H9 (cell line): Measurements from ENCODE around the gene OR52J3. TPM values are rescaled to one million over a fixed set of nuclear protein-coding genes. Genes with fewer than 3 reads are reported as not detected.

ENCODE experiments used
- DNase-seq: peaks from one replicate; pipeline ENCODE4 v3.0.0-alpha.2; 2017
- H2AFZ ChIP-seq: one replicate; pipeline ENCODE4 v1.6.1; 2013; ENCODE audit warnings: mild to moderate bottlenecking, low read length, control low read depth, moderate library complexity
- H2AK5ac ChIP-seq: 2 replicates; pipeline ENCODE4 v1.6.1; 2013; ENCODE audit warnings: low read length, control low read depth, mixed read lengths; ENCODE audit not compliant: insufficient read length
- H2BK120ac ChIP-seq: one replicate; pipeline ENCODE4 v1.6.1; 2013; ENCODE audit warnings: low read depth, mild to moderate bottlenecking, low read length, control low read depth, inconsistent platforms; ENCODE audit not compliant: poor library complexity, severe bottlenecking
- H2BK12ac ChIP-seq: 2 replicates; pipeline ENCODE4 v1.6.1; 2013; ENCODE audit warnings: low read length, control low read depth, mixed read lengths, low read depth; ENCODE audit not compliant: insufficient read length
- H2BK15ac ChIP-seq: 2 replicates; pipeline ENCODE4 v1.6.1; 2013; ENCODE audit warnings: low read depth, low read length, control low read depth
- H2BK20ac ChIP-seq: one replicate; pipeline ENCODE4 v1.6.1; 2013; ENCODE audit warnings: low read depth, mild to moderate bottlenecking, low read length, control low read depth, inconsistent platforms; ENCODE audit not compliant: poor library complexity, severe bottlenecking
- H2BK5ac ChIP-seq: 2 replicates; pipeline ENCODE4 v1.6.1; 2013; ENCODE audit warnings: low read length, control low read depth, mixed read lengths; ENCODE audit not compliant: insufficient read length
- H3K14ac ChIP-seq: 2 replicates; pipeline ENCODE4 v1.6.1; 2013; ENCODE audit warnings: low read length, control low read depth; ENCODE audit not compliant: insufficient read depth
- H3K18ac ChIP-seq: 2 replicates; pipeline ENCODE4 v1.6.1; 2013; ENCODE audit warnings: low read depth, mild to moderate bottlenecking, mixed read lengths, low read length, control low read depth; ENCODE audit not compliant: insufficient read length
- H3K23ac ChIP-seq: 2 replicates; pipeline ENCODE4 v1.6.1; 2013; ENCODE audit warnings: low read length, control low read depth, mixed read lengths, low read depth; ENCODE audit not compliant: insufficient read length
- H3K23me2 ChIP-seq: 2 replicates; pipeline ENCODE4 v1.6.1; 2013; ENCODE audit warnings: low read depth, mild to moderate bottlenecking, mixed read lengths, low read length, control low read depth; ENCODE audit not compliant: insufficient read length, poor library complexity, severe bottlenecking
- H3K27ac ChIP-seq: 2 replicates; pipeline ENCODE4 v1.5.1; 2013; ENCODE audit warnings: low read length, control low read depth, mixed read lengths, low read depth; ENCODE audit not compliant: insufficient read length
- H3K27me3 ChIP-seq: 2 replicates; pipeline ENCODE4 v1.6.1; 2013; ENCODE audit warnings: low read length, control low read depth, inconsistent platforms; ENCODE audit not compliant: insufficient read depth
- H3K4ac ChIP-seq: 2 replicates; pipeline ENCODE4 v1.6.1; 2013; ENCODE audit warnings: low read depth, mild to moderate bottlenecking, control low read depth, inconsistent platforms, low read length, moderate library complexity
- H3K4me1 ChIP-seq: 2 replicates; pipeline ENCODE4 v1.6.1; 2013; ENCODE audit warnings: low read length, control low read depth, inconsistent platforms; ENCODE audit not compliant: insufficient read depth
- H3K4me2 ChIP-seq: 2 replicates; pipeline ENCODE4 v1.6.1; 2013; ENCODE audit warnings: low read length, control low read depth, mixed read lengths; ENCODE audit not compliant: insufficient read length, insufficient read depth
- H3K56ac ChIP-seq: 2 replicates; pipeline ENCODE4 v1.6.1; 2013; ENCODE audit warnings: low read depth, mild to moderate bottlenecking, mixed read lengths, low read length, control low read depth; ENCODE audit not compliant: insufficient read length
- H3K79me1 ChIP-seq: 2 replicates; pipeline ENCODE4 v1.6.1; 2013; ENCODE audit warnings: low read depth, mild to moderate bottlenecking, moderate library complexity, low read length, control low read depth, inconsistent platforms; ENCODE audit not compliant: insufficient read depth, poor library complexity, severe bottlenecking
- H3K79me2 ChIP-seq: 2 replicates; pipeline ENCODE4 v1.6.1; 2013; ENCODE audit warnings: low read length, control low read depth, inconsistent platforms; ENCODE audit not compliant: insufficient read depth
- H3K9ac ChIP-seq: 2 replicates; pipeline ENCODE4 v1.6.1; 2013; ENCODE audit warnings: low read length, control low read depth, mixed read lengths; ENCODE audit not compliant: insufficient read length; ENCODE audit errors: extremely low read depth
- H3K9me3 ChIP-seq: one replicate; pipeline ENCODE4 v1.6.1; 2013; ENCODE audit warnings: low read depth, low read length, inconsistent platforms; ENCODE audit not compliant: control insufficient read depth
- H3T11ph ChIP-seq: one replicate; pipeline ENCODE4 v1.6.1; 2013; ENCODE audit warnings: mild to moderate bottlenecking, low read length, control low read depth, inconsistent platforms
- H4K20me1 ChIP-seq: one replicate; pipeline ENCODE4 v1.6.1; 2013; ENCODE audit not compliant: control insufficient read depth, insufficient read length, insufficient read depth
- H4K5ac ChIP-seq: 2 replicates; pipeline ENCODE4 v1.6.1; 2013; ENCODE audit warnings: low read depth, mild to moderate bottlenecking, mixed read lengths, low read length, control low read depth; ENCODE audit not compliant: insufficient read length
- H4K8ac ChIP-seq: replicated peaks from 2 replicates; pipeline ENCODE4 v1.6.1; 2013; ENCODE audit warnings: low read length, control low read depth, mixed read lengths, low read depth; ENCODE audit not compliant: insufficient read length
- H4K91ac ChIP-seq: 2 replicates; pipeline ENCODE4 v1.6.1; 2013; ENCODE audit warnings: low read depth, mild to moderate bottlenecking, moderate library complexity, mixed read lengths, low read length, control low read depth; ENCODE audit not compliant: insufficient read length
- H3K27ac Mint-ChIP-seq, 3 experiments: 2 replicates in 2 of 3; 3 replicates in 1 of 3; pipeline ENCODE4 v1.8.0; 2020 to 2021; ENCODE audit warnings: mixed read lengths in 3 of 3, mild to moderate bottlenecking in 1 of 3, moderate library complexity in 1 of 3
- H3K27me3 Mint-ChIP-seq: 2 replicates; pipeline ENCODE4 v1.8.0; 2021; ENCODE audit warnings: low read depth, mild to moderate bottlenecking, moderate library complexity, mixed read lengths
- H3K36me3 Mint-ChIP-seq, 3 experiments: 2 replicates in 2 of 3; 3 replicates in 1 of 3; pipeline ENCODE4 v1.8.0; 2020 to 2021; ENCODE audit warnings: low read depth in 3 of 3, mixed read lengths in 3 of 3; ENCODE audit not compliant: insufficient read depth in 1 of 3
- H3K4me1 Mint-ChIP-seq, 2 experiments: 2 replicates each; pipeline ENCODE4 v1.8.0; 2020; ENCODE audit warnings: mixed read lengths in 2 of 2
- H3K4me3 Mint-ChIP-seq, 2 experiments: 2 replicates in 1 of 2; 3 replicates in 1 of 2; pipeline ENCODE4 v1.8.0; 2020 to 2021; ENCODE audit warnings: mild to moderate bottlenecking in 2 of 2, mixed read lengths in 2 of 2, moderate library complexity in 1 of 2
- H3K9me3 Mint-ChIP-seq, 2 experiments: 2 replicates in 1 of 2; 3 replicates in 1 of 2; pipeline ENCODE4 v1.8.0; 2020; ENCODE audit warnings: mild to moderate bottlenecking in 2 of 2, mixed read lengths in 2 of 2, moderate library complexity in 1 of 2
- CTCF ChIP-seq: fragments of 200-600 bp; sonication (generic); conservative IDR thresholded peaks from 3 replicates; pipeline ENCODE4 v1.8.0; 2021; ENCODE audit warnings: antibody characterized with exemption, mild to moderate bottlenecking
- WGBS: extraction: QIAGEN DNeasy Blood & Tissue Kit; methylation state at CpG from one replicate; pipeline ENCODE4 v1.1.7; 2013; ENCODE audit warnings: missing lambda C conversion rate, low lambda C conversion rate, mixed read lengths; ENCODE audit not compliant: insufficient read length; ENCODE audit errors: extremely low coverage; 5-methylcytosine and 5-hydroxymethylcytosine counted together
- total RNA-seq: library from RNA; stranded (reverse); gene quantifications from 2 replicates; pipeline ENCODE4 v1.2.1, GENCODE V29; 2021

Gene OR52J3
- total RNA-seq, 1 experiment from 2014 or later: not detected

DNA sequence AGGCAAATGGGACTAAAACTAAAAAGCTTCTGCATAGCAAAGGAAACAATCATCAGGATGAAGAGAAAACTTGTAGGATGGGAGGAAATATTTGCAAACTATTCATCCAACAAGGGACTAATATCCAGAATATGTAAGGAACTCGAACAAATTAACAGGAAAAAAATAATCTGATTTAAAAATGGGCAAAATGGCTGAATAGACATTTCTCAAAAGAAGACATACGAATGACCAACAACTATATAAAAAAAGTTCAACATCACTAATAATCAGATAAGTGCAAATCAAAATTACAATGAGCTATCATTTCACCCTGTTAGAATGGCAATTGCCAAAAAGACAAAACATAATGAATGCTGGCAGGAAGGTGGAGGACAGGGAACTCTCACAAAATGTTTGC is 35.1 kb downstream of the OR52J3 start:
- Histone ChIP-seq H3K9me3 (no peaks in the 10 kb centered on the region), H3K79me2 (no peaks in the 10 kb centered on the region), H3K14ac (no peak overlapping the region), H3T11ph (no peak overlapping the region), H3K27me3 (no peaks in the 10 kb centered on the region), H2AFZ (no peak overlapping the region), H2BK20ac (no peak overlapping the region), H4K20me1 (no peaks in the 10 kb centered on the region), H2BK120ac (no peak overlapping the region), H3K4me1 (no peaks in the 10 kb centered on the region), H2BK5ac (no peak overlapping the region), H3K23me2 (no peaks in the 10 kb centered on the region), H3K9ac (no peak overlapping the region), H3K56ac (no peak overlapping the region), H3K23ac (no peak overlapping the region), H4K91ac (no peak overlapping the region), H2BK15ac (no peak overlapping the region), H3K27ac (no peak overlapping the region), H2BK12ac (no peak overlapping the region), H3K4ac (no peak overlapping the region), H4K8ac (no peak overlapping the region), H3K4me2 (no peak overlapping the region), H3K79me1 (no peaks in the 10 kb centered on the region), H4K5ac (no peak overlapping the region), H2AK5ac (no peak overlapping the region), H3K18ac (no peak overlapping the region)
- Mint-ChIP-seq H3K9me3 (no peaks in the 10 kb centered on the region), H3K36me3 (no peaks in the 10 kb centered on the region), H3K27me3 (no peaks in the 10 kb centered on the region; the same call in 1 of the 2 replicates), H3K4me1 (no peaks in the 10 kb centered on the region), H3K4me3 (no peak overlapping the region), H3K27ac (no peak overlapping the region)
- no peak for DNase-seq
- no CpG with 5 or more reads among the region's 2 CpGs for WGBS
- no peak for TF ChIP-seq CTCF
